ENCODE data around the gene CACNA1A. TPM values are rescaled to one million over a fixed set of nuclear protein-coding genes. Genes with fewer than 3 reads are reported as not detected.
"Not testable (repeated sequence)": the region's sequence is repeated elsewhere in the genome, so short reads cannot be mapped to it uniquely, and the experiment has no call there.

The CACNA1A gene
- total and polyA plus RNA-seq, 2 of the 13 experiments (the other 11 are each of a cell fraction or from before 2014, with no cell fraction given): not detected

- no peak for TF ChIP-seq HBP1 (CRISPR knock-in tag; IDR thresholded peaks at IDR 0.05; ENCODE audit: low read depth)
- no peak for TF ChIP-seq ZNF747 (CRISPR knock-in tag; IDR thresholded peaks at IDR 0.05; ENCODE audit: borderline replicate concordance)
These were observed 299.7 kb downstream of the CACNA1A start (continued) for GRCh38 chr19:13206587-13206986.

GRCh38 chr19:13202112-13202511 lies 304.2 kb downstream of the CACNA1A start:
- POLR2A ChIA-PET; FAIRE-seq; DNase-seq (ENCODE audit: low spot score); CTCF ChIA-PET (ENCODE audit: low intra/inter-chr PET ratio, low total read pairs); H3K9ac ChIP-seq (ENCODE audit: insufficient read depth, low read depth, low read length); H3K27me3 ChIP-seq (ENCODE audit: control insufficient read depth in 1 of 2, insufficient read depth in 2 of 2, low read length in 2 of 2); H4K20me1 ChIP-seq (ENCODE audit: insufficient read depth, low read length); H3K4me1 ChIP-seq (ENCODE audit: insufficient read depth, low read length); intact Hi-C loops (cut with micrococcal nuclease; ENCODE audit: unreplicated experiment); H3K36me3 ChIP-seq (replicated peaks in 1 of 2; ENCODE audit: control insufficient read depth in 1 of 2, insufficient read depth in 2 of 2, low read length in 2 of 2); H3K27ac ChIP-seq (ENCODE audit: extremely low read length, insufficient read depth, low read length); ATAC-seq; H2AFZ ChIP-seq (ENCODE audit: low read length); H3K4me2 ChIP-seq (ENCODE audit: low read depth, low read length); BruUV-seq (replicated peaks); in situ Hi-C loops (cut with HindIII; ENCODE audit: extremely low pct_ligation_motif_present, low pct_unique_long_range_greater_than_20kb); H3K79me2 ChIP-seq (ENCODE audit: insufficient read depth, low read length); H3K9me3 ChIP-seq (ENCODE audit: low read length); H3K4me3 ChIP-seq (replicated peaks in 1 of 3; ENCODE audit: insufficient read depth in 1 of 3, low read depth in 2 of 3, low read length in 3 of 3): not testable (repeated sequence)
- 78% methylated on average over 7 of the region's 7 CpGs for WGBS (ENCODE audit: low lambda C conversion rate)

GRCh38 chr19:13198634-13199033 lies 307.6 kb downstream of the CACNA1A start:
- Histone ChIP-seq H2AFZ (ENCODE audit: low read length) (no peak overlapping the region), H3K36me3 (replicated peaks in 1 of 2; ENCODE audit: control insufficient read depth in 1 of 2, insufficient read depth in 2 of 2, low read length in 2 of 2) (no peaks in the 10 kb centered on the region), H3K27ac (ENCODE audit: extremely low read length, insufficient read depth, low read length) (no peak overlapping the region), H3K27me3 (ENCODE audit: control insufficient read depth in 1 of 2, insufficient read depth in 2 of 2, low read length in 2 of 2) (no peaks in the 10 kb centered on the region), H3K9ac (ENCODE audit: insufficient read depth, low read depth, low read length) (no peak overlapping the region), H3K4me2 (ENCODE audit: low read depth, low read length) (no peak overlapping the region), H4K20me1 (ENCODE audit: insufficient read depth, low read length) (no peaks in the 10 kb centered on the region), H3K79me2 (ENCODE audit: insufficient read depth, low read length) (no peaks in the 10 kb centered on the region), H3K9me3 (ENCODE audit: low read length) (no peaks in the 10 kb centered on the region), H3K4me3 (replicated peaks in 1 of 3; ENCODE audit: insufficient read depth in 1 of 3, low read depth in 2 of 3, low read length in 3 of 3) (no peak overlapping the region), H3K4me1 (ENCODE audit: insufficient read depth, low read length) (peaks cover 25% of the 10 kb centered on the region)
- CTCF ChIA-PET (ENCODE audit: low intra/inter-chr PET ratio, low total read pairs): no interaction called here
- POLR2A ChIA-PET: no interaction called here
- in situ Hi-C loops (cut with HindIII; ENCODE audit: extremely low pct_ligation_motif_present, low pct_unique_long_range_greater_than_20kb): no loop called here
- ATAC-seq (no peak), FAIRE-seq (no peak), DNase-seq (ENCODE audit: low spot score) (no peak)
- 58% methylated on average over 18 of the region's 18 CpGs for WGBS (ENCODE audit: low lambda C conversion rate)
- intact Hi-C loops (cut with micrococcal nuclease; ENCODE audit: unreplicated experiment): no loop called here
- BruUV-seq (replicated peaks): no TSS peak
- TF ChIP-seq GLMP (CRISPR knock-in tag; IDR thresholded peaks at IDR 0.05; ENCODE audit: borderline replicate concordance) (no peak), ELF1 (CRISPR knock-in tag; IDR thresholded peaks at IDR 0.05) (no peak), ZFP36L2 (CRISPR knock-in tag; IDR thresholded peaks at IDR 0.05) (no peak), KDM5A (IDR thresholded peaks at IDR 0.05; ENCODE audit: borderline replicate concordance, low read length) (no peak), SATB2 (CRISPR knock-in tag; IDR thresholded peaks at IDR 0.05) (no peak), FIP1L1 (IDR thresholded peaks at IDR 0.05; ENCODE audit: borderline replicate concordance, insufficient read depth, low read depth, low read length) (no peak), ARID4A (CRISPR knock-in tag; IDR thresholded peaks at IDR 0.05; ENCODE audit: borderline replicate concordance) (no peak), HNF4A (CRISPR knock-in tag; IDR thresholded peaks at IDR 0.05) (no peak)

Data from HepG2 (cell line).